A549 treated with AZD2906 at 1 μM for 4 hours (cell line): ENCODE data around the gene PXN. TPM values are rescaled to one million over a fixed set of nuclear protein-coding genes. Genes with fewer than 3 reads are reported as not detected.

Source experiments
- total RNA-seq: library from RNA; stranded (reverse); fragments of 200-300 nt; extraction: Qiagen RNA extraction; gene quantifications from 5 replicates; pipeline ENCODE4 v1.2.3, GENCODE V29; 2022

The PXN gene
- 207 to 234 TPM (median 224 TPM) in 5 replicates for total RNA-seq

DNA sequence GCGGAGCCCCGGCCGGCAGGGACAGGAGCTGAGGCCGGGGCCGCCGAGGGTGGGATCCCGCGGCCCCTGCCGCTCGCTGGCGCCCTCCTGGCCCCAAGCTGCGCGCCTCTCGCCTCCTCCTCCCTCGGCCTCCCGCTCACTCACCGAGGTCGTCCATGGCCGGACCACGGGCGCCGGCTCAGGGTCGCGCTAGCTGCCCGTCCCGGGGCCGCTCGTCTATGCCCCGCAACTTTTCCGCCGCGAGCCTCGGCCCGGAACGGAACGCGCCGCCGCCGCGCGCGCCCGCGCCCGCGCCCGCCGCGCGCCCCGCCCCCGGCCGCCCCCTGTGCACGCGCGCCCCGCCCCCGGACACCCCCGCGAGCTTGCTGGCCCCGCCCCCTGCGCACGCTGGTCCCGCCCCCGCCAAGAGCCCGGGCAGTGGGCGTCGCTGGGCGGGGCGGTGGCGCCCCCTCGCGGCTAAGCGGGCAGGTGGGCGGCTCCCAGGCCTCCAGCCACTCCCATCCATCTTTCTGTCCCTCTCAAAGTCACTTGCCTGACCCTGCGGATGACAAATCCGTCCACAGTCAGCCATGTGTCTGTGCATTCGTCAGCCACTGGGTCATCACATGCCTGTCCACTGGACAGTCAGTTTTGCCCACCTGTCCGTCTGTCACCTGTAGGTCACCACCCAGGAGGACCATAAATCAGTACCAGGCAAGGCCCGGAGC lies at the start of gene PXN:
Gene PXN, minus strand, starts transcription at position 258 of the 707 bp plus-strand sequence. Its CDS starts 101 bp downstream, at position 157.

DNA sequence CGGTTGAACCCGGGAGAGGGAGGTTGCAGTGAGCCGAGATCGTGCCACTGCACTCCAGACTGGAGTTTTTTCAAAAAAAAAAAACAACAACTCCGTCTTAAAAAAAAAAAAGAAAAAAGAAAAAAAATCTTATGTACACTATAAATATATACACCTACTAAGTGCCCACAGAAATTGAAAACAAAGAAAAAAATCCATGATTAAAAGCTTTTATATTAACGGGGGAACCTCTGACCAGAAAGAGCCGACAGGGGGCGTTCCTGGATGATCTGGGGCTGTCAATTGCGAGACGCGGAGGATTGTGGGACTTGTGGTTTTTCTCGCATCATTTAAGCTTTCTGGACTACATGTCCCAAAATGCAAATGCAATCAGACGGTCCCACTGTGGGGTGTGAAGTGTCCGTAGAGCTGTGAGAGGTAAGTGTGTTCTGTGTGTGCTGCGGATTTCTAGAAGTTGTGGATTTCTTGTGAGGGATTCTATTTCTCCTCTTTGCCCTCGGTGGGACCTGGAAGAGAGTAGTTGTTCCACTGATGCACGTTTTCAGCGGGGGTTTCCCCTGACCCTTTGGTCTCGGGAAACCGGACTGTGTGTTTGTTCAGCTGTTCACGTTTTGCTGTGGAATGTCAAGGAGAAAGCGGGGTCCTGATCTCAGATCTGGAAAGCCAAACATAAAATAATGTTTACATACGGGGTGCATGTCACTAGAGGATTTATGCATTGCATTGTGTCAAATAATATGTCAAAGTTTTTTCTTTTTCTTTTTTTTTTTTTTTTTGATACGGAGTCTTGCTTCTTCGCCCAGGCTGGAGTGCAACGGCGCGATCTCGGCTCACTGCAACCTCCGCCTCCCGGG lies 36.7 kb upstream of the PXN start, which contains the start of gene SIRT4:
Gene SIRT4, plus strand, starts transcription at position 360 of the 854 bp plus-strand sequence. CDS start 1,241 bp downstream, outside the sequence.

DNA sequence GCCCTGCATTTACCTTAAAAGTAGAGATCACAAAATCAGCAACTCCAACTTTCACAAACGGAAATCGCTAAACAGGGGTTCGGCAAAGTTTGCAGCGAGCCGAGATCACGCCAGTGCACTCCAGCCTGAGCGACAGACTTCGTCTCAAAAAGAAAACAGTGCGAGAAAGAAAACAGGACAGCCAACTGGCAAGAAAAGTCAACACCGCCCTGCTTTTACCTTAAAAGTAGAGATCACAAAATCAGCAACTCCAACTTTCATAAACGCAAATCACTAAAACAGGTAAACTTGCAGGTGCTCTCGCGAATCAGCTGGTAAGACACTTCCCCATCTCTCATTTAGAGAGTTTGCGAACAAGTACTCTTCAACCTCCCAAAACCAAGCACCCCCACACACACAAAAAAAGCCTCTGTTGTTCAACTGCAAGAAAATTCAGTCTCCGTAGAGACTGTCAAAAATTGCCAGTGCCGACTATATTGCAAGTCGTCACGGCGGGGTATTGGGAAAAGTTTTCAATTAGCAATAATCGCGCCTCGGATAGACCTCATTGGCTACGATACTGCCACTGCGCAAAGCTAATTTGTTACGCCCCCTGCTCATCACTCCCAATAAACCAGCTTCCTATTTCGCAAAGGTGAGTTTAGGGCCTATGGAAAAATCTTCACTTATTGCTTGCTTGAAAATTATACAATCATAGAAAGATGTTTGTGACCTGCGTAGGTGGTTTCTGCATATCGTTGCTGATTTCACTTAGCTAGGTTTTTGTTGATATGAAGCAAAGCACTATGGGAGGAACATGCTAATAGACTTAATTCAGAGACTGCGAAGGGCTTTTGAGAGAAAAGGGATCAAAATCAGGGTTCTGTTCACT lies 27.4 kb upstream of the PXN start, which contains the start of gene RNU4-1:
Gene RNU4-1, minus strand, starts transcription at position 577 of the 871 bp plus-strand sequence.

DNA sequence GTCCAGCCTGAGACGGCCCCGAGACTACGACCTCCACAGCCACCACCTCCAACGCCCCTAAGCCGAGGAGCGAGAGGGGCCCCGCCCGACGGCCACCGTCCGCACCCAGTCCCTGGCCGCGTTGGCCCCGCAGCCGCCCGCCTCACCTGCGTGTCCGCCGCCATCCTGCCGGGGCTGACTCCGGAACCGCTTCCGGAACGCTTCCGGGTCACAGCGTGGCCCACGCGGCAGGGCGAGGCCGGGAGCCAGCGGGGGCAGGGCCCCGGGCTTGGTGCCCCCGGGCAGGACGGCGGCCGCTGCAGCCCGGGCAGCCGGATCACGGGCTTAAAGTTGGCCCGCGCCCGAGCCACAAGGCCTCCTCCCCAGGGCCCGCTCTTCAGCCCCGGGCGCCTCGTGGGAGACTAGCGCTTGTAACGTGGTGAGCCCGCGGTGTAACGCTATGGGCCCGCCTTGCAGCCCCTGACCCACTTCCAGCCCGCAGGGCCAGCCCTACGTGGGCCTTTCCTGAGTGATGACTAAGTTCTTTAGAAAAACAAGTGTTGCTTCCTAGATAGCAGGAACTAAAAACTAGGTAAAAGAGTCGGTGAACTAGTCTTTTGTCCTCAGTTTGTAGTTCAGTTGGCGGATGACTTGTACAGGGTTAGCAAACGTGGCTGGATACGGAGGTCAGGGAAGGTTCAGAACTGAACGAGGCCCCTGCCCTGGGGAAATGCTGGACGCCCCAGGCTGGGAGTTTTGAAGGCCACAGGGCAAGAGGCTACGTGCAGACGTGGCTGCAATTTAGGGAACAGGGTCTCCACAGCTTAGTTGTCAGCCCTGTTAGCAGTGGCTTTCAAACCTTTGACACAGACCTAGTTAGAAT lies 70.8 kb downstream of the PXN start, which contains the start of gene GCN1:
Gene GCN1, minus strand, starts transcription at position 182 of the 862 bp plus-strand sequence. Its CDS starts 18 bp downstream, at position 164.

Other genes starting within 250 kb of the PXN start
- 76.5 to 86.6 TPM (median 83.3 TPM) in 5 replicates for gene RAB35, start 149.0 kb downstream of the PXN start, total RNA-seq
- 50.8 to 56.5 TPM (median 51.9 TPM) in 5 replicates for gene GCN1, start 71.0 kb downstream of the PXN start, total RNA-seq
- 3,507 to 3,667 TPM (median 3,535 TPM) in 5 replicates for gene RPLP0, start 64.6 kb downstream of the PXN start, total RNA-seq
- 10.8 to 65.1 TPM in 2 of 5 replicates, not detected in the others for gene RNU4-2, start 26.2 kb upstream of the PXN start, total RNA-seq
- 97.7 TPM in 1 of 5 replicates, not detected in the others for gene RNU4-1, start 27.5 kb upstream of the PXN start, total RNA-seq
- 0.41 to 0.98 TPM (median 0.71 TPM) in 5 replicates for gene SIRT4, start 36.6 kb upstream of the PXN start, total RNA-seq
- gene PLA2G1B, start 62.0 kb upstream of the PXN start, total RNA-seq: 0.20 TPM in 1 of 5 replicates, not detected in the others
- 1.0 to 1.5 TPM (median 1.3 TPM) in 5 replicates for gene MSI1, start 103.4 kb upstream of the PXN start, total RNA-seq
- 674 to 853 TPM (median 841 TPM) in 5 replicates for gene COX6A1, start 172.4 kb upstream of the PXN start, total RNA-seq
- 66.8 to 81.2 TPM (median 71.7 TPM) in 5 replicates for gene TRIAP1, start 180.7 kb upstream of the PXN start, total RNA-seq
- gene GATC, start 180.7 kb upstream of the PXN start, total RNA-seq: 20.6 to 23.9 TPM (median 22.8 TPM) in 5 replicates
- 169 to 220 TPM (median 215 TPM) in 5 replicates for gene SRSF9, start 204.0 kb upstream of the PXN start, total RNA-seq
- 572 to 625 TPM (median 592 TPM) in 5 replicates for gene DYNLL1, start 230.4 kb upstream of the PXN start, total RNA-seq